ENCODE results near the gene CDKAL1. TPM values are rescaled to one million over a fixed set of nuclear protein-coding genes. Genes with fewer than 3 reads are reported as not detected.
A peak's percentile ranks its signal among the peaks of the same experiment; 100 is the strongest.
"Not testable (repeated sequence)": the region's sequence is repeated elsewhere in the genome, so short reads cannot be mapped to it uniquely, and the experiment has no call there.

Gene CDKAL1
- total RNA-seq, 1 experiment from 2014 or later: 13.8 TPM

- ATAC-seq (peak; percentile 75), DNase-seq (peak; percentile 51)
- no peaks in the 10 kb centered on the region for H3K36me3 ChIP-seq (ENCODE audit: low read depth, low read length)
- H3K4me2 ChIP-seq (ENCODE audit: low read length): peak overlapping the region; percentile 70
- no peaks in the 10 kb centered on the region for H3K27me3 ChIP-seq (ENCODE audit: low read length)
- intact Hi-C loops (cut with micrococcal nuclease): loop anchor here (5.0 kb wide), 2 partner anchors 45 to 85 kb away; no protein-coding TSS in a partner anchor
- no peak for TF ChIP-seq EZH2 (IDR thresholded peaks at IDR 0.05; ENCODE audit: low read length, unreplicated experiment)
- TF ChIP-seq, protein P1, sequence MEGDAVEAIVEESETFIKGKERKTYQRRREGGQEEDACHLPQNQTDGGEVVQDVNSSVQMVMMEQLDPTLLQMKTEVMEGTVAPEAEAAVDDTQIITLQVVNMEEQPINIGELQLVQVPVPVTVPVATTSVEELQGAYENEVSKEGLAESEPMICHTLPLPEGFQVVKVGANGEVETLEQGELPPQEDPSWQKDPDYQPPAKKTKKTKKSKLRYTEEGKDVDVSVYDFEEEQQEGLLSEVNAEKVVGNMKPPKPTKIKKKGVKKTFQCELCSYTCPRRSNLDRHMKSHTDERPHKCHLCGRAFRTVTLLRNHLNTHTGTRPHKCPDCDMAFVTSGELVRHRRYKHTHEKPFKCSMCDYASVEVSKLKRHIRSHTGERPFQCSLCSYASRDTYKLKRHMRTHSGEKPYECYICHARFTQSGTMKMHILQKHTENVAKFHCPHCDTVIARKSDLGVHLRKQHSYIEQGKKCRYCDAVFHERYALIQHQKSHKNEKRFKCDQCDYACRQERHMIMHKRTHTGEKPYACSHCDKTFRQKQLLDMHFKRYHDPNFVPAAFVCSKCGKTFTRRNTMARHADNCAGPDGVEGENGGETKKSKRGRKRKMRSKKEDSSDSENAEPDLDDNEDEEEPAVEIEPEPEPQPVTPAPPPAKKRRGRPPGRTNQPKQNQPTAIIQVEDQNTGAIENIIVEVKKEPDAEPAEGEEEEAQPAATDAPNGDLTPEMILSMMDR (conservative IDR thresholded peaks at IDR 0.05; ENCODE audit: low read depth, low read length): no peak
- TF ChIP-seq EZH2phosphoT487 (IDR thresholded peaks at IDR 0.05; ENCODE audit: borderline replicate concordance, low read length): no peak
- POLR2A ChIA-PET (ENCODE audit: unreplicated experiment): interaction anchor here (0.7 kb wide), 1 partner anchor 52 kb away, joined by 3 read pairs; no protein-coding TSS in a partner anchor
- no peak overlapping the region for H3K4me3 ChIP-seq (ENCODE audit: low read length)
- H3K9ac ChIP-seq (ENCODE audit: low read length): no peak overlapping the region; the same call in 1 of the 2 replicates
- H3F3A ChIP-seq (ENCODE audit: low read length, unreplicated experiment): no peaks in the 10 kb centered on the region
- no peaks in the 10 kb centered on the region for H3K79me2 ChIP-seq (ENCODE audit: low read length)
- BruUV-seq (replicated peaks): no TSS peak
- no peaks in the 10 kb centered on the region for H4K20me1 ChIP-seq (ENCODE audit: low read length)
- CTCF ChIA-PET: interaction anchor here (0.5 kb wide), 1 partner anchor 164 kb away, joined by 3 read pairs; no protein-coding TSS in a partner anchor
- peaks cover 53% of the 10 kb centered on the region for H3K4me1 ChIP-seq (ENCODE audit: insufficient read depth, low read length)
- peak overlapping the region; percentile 57 for H3K27ac ChIP-seq (ENCODE audit: low read length)
- no peak overlapping the region for H2AFZ ChIP-seq (ENCODE audit: low read length)
- no peaks in the 10 kb centered on the region for H3K9me3 ChIP-seq (ENCODE audit: low read length)
- no peaks in the 10 kb centered on the region for H3K9me2 ChIP-seq (replicated peaks; ENCODE audit: low read length)
Measured at GRCh38 chr6:20922743-20923142, 388.5 kb downstream of the CDKAL1 start.

DNA sequence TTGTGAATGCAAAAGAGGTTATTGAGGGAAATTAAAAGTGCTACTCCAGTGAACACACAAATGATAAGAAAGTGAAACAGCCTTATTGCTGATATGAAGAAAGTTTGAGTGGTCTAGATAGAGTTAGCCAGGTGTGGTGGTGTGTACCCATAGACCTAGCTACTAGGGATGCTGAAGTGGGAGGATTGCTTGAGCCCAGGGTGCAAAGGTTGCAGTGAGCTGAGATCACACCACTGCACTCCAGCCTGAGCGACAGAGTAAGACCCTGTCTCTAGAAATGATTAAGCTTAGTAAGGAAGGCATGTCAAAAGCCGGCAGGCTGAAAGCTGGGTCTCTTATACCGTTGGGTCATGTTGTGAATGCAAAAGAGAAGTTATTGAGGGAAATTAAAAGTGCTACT, 389.8 kb downstream of the CDKAL1 start:
- H3K4me1 ChIP-seq (ENCODE audit: insufficient read depth, low read length): peaks cover 53% of the 10 kb centered on the region
- intact Hi-C loops (cut with micrococcal nuclease): loop anchor here (5.0 kb wide), 2 partner anchors 47 to 83 kb away; no protein-coding TSS in a partner anchor
- H3K4me3 ChIP-seq (ENCODE audit: low read length); H3K27me3 ChIP-seq (ENCODE audit: low read length); H3K9me3 ChIP-seq (ENCODE audit: low read length); DNase-seq; H2AFZ ChIP-seq (ENCODE audit: low read length); H4K20me1 ChIP-seq (ENCODE audit: low read length); H3K79me2 ChIP-seq (ENCODE audit: low read length); ATAC-seq; H3K9ac ChIP-seq (ENCODE audit: low read length); POLR2A ChIA-PET (ENCODE audit: unreplicated experiment); H3F3A ChIP-seq (ENCODE audit: low read length, unreplicated experiment); H3K27ac ChIP-seq (ENCODE audit: low read length); H3K36me3 ChIP-seq (ENCODE audit: low read depth, low read length); H3K9me2 ChIP-seq (replicated peaks; ENCODE audit: low read length); CTCF ChIA-PET; BruUV-seq (replicated peaks): not testable (repeated sequence)
- 0 out of 2 replicates have a peak overlapping the region, but pooled peaks have one; percentile 41 for H3K4me2 ChIP-seq (ENCODE audit: low read length)

DNA sequence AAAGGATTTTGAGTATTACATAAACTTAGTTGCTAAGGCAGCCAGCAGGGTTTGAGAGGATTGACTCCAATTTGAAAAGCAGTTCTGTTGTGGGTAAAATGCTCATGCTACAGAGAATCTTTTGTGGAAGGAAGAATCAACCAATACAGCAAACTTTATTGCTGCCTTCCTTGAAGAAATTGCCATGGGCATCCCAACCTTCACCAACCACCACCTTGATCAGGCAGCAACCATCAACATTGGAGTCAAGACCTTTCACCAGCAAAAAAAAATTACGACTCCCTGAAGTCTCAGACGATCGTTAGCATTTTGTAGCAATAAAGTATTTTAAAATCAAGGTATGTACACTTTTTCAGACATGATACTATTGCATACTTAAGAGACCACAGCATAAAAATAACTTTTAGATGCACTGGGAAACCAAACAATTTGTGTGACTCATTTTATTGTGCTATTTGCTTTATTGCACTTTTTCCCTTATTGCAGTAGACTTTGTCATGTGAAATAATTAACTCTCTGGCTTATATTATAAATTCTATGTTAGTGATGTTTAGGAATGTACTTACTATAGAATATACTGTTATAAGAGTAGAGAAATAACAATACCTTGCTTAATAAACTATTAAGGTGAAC, 390.8 kb downstream of the CDKAL1 start:
- POLR2A ChIA-PET (ENCODE audit: unreplicated experiment): no interaction called here
- H3F3A ChIP-seq (ENCODE audit: low read length, unreplicated experiment): no peaks in the 10 kb centered on the region
- TF ChIP-seq EZH2phosphoT487 (IDR thresholded peaks at IDR 0.05; ENCODE audit: borderline replicate concordance, low read length) (no peak), EZH2 (IDR thresholded peaks at IDR 0.05; ENCODE audit: low read length, unreplicated experiment) (no peak)
- TF ChIP-seq, protein P1 (conservative IDR thresholded peaks at IDR 0.05; ENCODE audit: low read depth, low read length): no peak
- no peaks in the 10 kb centered on the region for H3K9me2 ChIP-seq (replicated peaks; ENCODE audit: low read length)
- no peak overlapping the region; the same call in 1 of the 2 replicates for H3K9ac ChIP-seq (ENCODE audit: low read length)
- peak; percentile 70 for DNase-seq
- H3K4me2 ChIP-seq (ENCODE audit: low read length): peak overlapping the region; percentile 41
- H3K79me2 ChIP-seq (ENCODE audit: low read length): no peaks in the 10 kb centered on the region
- peak; percentile 48 for ATAC-seq
- no peaks in the 10 kb centered on the region for H3K27me3 ChIP-seq (ENCODE audit: low read length)
- H3K9me3 ChIP-seq (ENCODE audit: low read length): no peaks in the 10 kb centered on the region
- H3K4me1 ChIP-seq (ENCODE audit: insufficient read depth, low read length): peaks cover 47% of the 10 kb centered on the region
- CTCF ChIA-PET: no interaction called here
- H3K27ac ChIP-seq (ENCODE audit: low read length): peak overlapping the region; percentile 70
- no peak overlapping the region for H3K4me3 ChIP-seq (ENCODE audit: low read length)
- intact Hi-C loops (cut with micrococcal nuclease): loop anchor here (5.0 kb wide), 2 partner anchors 48 to 82 kb away; no protein-coding TSS in a partner anchor
- BruUV-seq (replicated peaks): no TSS peak
- H4K20me1 ChIP-seq (ENCODE audit: low read length): no peaks in the 10 kb centered on the region
- no peaks in the 10 kb centered on the region for H3K36me3 ChIP-seq (ENCODE audit: low read depth, low read length)
- H2AFZ ChIP-seq (ENCODE audit: low read length): no peak overlapping the region
